ENCODE measurements around the gene ASIC1. TPM values are rescaled to one million over a fixed set of nuclear protein-coding genes. Genes with fewer than 3 reads are reported as not detected.

ASIC1 gene
- total RNA-seq: under 0.01 TPM in 2 replicates

DNA sequence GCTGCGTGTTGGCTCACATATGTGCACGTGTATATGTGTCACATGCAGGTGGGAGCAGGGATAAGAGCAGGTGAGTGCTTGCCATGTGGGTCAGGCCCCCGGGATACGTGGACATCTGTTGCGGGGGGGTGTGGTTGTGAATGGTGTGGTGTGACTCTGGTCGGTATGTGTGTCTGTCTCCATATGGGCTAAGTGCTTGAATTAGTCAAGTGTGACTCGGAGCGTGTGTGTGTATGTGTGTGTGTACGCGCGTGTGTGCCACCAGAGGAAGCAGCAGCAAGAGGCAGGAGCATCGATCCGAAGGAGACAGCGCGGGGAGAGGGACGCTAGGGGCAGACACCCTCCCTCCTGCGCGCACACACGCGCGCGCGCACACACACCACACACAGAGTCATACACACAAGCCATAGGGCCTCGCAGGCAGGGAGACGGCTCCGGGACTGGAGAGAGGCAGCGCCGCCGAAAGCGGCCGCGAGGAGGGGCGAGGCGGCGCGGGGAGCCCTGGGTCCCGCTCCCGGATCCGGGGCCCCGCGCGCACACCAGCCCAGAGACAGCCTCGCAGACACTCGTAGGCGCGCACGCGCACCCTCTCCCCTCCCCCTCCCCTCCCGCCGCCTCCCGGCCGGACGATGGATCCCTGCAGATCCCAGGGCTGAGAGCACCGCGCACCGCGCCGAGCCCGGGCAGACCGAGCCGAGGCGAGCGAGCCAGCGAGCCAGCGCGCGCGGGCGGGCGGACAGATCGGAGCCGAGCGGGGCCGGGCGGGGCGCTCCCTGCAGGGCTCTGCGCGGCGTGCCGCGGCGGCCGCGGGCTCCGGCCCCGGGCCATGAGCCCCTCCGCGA is at the start of gene ASIC1:
Gene ASIC1 (plus strand): TSS at position 597 of the 842 bp plus-strand sequence. CDS start 1,171 bp downstream, outside the sequence.

GRCh38 chr12:50025187-50026059 is 32.0 kb upstream of the ASIC1 start, which contains the start of gene RACGAP1:
Gene RACGAP1, minus strand, starts transcription at chr12:50025494. Its CDS starts 8,779 bp downstream, at chr12:50016715.

GRCh38 chr12:50084775-50085614 is 27.6 kb downstream of the ASIC1 start, which contains the start of gene SMARCD1:
Gene SMARCD1, plus strand, starts transcription at chr12:50085342. Its CDS starts 28 bp downstream, at chr12:50085370.

GRCh38 chr12:50103767-50104321 is 46.4 kb downstream of the ASIC1 start, which contains the start of gene GPD1:
Gene GPD1, plus strand, starts transcription at chr12:50104008. Its CDS starts 43 bp downstream, at chr12:50104051.

DNA sequence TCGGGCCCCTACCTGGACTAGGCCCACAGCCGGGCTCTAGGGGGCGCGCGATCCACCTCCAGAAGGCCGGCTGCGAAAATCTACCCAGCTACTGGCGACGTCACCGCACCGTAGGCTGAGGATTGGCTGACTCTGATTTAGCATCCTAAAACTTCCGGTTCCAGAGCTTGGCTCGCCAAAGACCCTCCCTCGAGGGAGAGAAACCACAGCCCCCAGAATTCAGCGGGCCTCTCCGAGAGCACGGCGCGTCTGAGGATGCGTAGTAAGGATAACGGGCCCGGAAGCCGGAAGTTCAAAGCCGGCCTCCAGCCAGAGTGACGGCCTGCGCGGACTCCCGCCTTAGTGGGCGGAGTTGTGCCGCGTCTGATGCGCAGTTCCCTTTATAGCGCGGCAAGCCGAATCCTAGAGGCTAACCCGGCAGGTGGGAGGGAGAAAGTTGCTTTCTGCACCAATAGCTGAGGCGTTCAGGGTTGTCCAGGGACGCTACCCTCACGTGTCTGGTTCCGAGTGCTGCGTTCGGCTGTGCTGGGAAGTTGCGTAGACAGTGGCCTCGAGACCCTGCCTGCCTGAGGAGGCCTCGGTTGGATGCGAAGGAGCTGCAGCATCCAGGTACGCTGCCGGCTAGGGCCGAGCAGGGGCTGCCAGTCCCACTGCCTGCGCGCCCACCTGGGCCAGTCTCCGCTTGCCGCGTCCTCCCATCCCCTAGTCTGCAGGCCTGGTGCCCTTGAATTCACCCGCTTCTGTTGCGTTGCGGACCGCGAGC is 54.5 kb downstream of the ASIC1 start, which contains the start of gene COX14:
Gene COX14 (plus strand): TSS at position 544 of the 763 bp plus-strand sequence. CDS start 7,808 bp downstream, outside the sequence.

Other genes with a start within 250 kb of the ASIC1 start
- gene NCKAP5L, start 229.2 kb upstream of the ASIC1 start, total RNA-seq: 6.1 and 6.9 TPM in 2 replicates
- 2.2 and 2.7 TPM in 2 replicates for gene BCDIN3D, start 214.5 kb upstream of the ASIC1 start, total RNA-seq
- not detected in 2 replicates for gene FAIM2, start 153.7 kb upstream of the ASIC1 start, total RNA-seq
- not detected in 2 replicates for gene AQP2, start 106.9 kb upstream of the ASIC1 start, total RNA-seq
- not detected in 2 replicates for gene AQP5, start 95.7 kb upstream of the ASIC1 start, total RNA-seq
- gene AQP6, start 84.6 kb upstream of the ASIC1 start, total RNA-seq: not detected in 2 replicates
- gene RACGAP1, start 32.1 kb upstream of the ASIC1 start, total RNA-seq: 8.8 and 10.8 TPM in 2 replicates
- 48.2 and 49.4 TPM in 2 replicates for gene SMARCD1, start 27.7 kb downstream of the ASIC1 start, total RNA-seq
- 0.22 TPM in 1 of 2 replicates, not detected in the other for gene GPD1, start 46.4 kb downstream of the ASIC1 start, total RNA-seq
- gene COX14, start 54.6 kb downstream of the ASIC1 start, total RNA-seq: 38.6 and 63.2 TPM in 2 replicates
- gene CERS5, start 109.8 kb downstream of the ASIC1 start, total RNA-seq: 25.9 and 27.5 TPM in 2 replicates
- 21.6 and 22.9 TPM in 2 replicates for gene LIMA1, start 225.9 kb downstream of the ASIC1 start, total RNA-seq